ENCODE results near the gene OTX2.

Gene OTX2

DNA sequence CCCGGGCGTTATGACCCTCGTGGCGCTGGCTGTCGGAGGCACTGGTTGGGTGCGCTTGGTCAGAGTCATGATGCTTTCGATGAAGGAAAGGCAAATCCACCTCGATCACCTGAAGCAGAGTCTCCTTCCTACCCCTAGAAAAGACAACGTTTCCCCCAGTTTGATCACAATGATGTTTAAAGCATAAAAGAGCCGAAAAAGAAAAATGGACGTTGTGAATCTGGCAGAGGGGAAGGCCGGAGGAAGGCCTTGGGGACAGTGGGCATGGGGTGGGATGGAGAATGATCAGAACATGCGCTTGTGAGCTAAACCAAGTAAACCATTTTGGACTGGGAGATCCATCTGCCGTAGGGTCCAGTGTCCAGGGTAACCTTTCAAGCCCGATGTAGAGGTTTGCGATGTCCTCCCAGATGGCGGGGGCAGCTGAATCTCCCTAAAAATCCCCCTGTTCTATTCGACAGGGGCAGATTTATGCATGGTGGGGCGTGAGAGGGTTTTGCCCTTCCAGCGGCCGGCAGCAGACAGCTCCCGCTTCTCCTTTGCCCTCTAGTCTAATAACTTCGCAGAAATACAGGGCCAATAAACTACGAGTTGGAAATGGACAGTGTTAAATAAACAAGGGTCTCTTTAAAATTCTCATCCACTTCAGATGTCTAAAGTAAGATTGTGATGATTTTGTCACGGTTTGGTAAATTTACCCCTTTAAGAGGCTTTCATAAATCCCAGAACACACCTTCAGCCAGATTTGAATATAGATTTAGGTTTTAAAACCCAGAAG lies 2.3 kb upstream of the OTX2 start:
- no peak for DNase-seq (ENCODE audit: low read depth)

DNA sequence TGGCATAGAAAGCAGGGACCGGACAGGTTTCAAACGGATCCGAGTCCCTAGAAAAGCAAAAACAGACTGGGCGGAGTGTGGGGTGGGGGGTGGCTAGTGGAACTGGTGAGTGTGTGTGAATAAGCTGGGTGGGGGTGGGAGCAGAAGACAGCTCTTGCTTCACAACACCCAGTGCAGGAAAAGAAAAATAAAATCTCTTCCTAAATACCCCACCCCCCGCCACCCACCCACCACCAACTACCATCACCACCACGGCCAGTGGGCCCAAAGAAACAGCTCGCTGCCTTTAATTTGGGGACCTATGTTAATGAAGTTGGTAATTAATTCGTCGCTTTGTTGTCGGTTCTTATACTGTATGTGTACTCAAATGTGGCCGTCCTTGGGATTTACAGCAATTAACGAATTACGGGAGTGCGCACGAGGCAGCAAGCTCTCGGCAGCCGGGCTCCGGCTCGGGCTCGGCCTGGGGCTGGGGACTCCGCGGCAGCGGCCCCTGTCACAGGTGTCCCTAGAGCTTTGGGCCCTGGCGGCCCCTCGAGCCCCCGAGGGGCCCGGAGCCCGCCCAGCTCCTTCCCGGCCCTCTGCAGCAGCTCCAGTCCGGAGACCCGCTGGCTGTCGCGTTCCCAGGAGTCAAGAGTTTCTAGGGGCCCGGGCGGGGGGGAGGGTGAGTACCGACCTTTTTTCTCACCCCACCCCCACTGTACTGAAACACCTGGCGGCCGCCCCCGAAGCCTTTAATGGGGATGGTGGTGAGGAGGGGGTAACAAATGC lies 1.5 kb upstream of the OTX2 start:
- DNase-seq (ENCODE audit: low read depth), result no peak

DNA sequence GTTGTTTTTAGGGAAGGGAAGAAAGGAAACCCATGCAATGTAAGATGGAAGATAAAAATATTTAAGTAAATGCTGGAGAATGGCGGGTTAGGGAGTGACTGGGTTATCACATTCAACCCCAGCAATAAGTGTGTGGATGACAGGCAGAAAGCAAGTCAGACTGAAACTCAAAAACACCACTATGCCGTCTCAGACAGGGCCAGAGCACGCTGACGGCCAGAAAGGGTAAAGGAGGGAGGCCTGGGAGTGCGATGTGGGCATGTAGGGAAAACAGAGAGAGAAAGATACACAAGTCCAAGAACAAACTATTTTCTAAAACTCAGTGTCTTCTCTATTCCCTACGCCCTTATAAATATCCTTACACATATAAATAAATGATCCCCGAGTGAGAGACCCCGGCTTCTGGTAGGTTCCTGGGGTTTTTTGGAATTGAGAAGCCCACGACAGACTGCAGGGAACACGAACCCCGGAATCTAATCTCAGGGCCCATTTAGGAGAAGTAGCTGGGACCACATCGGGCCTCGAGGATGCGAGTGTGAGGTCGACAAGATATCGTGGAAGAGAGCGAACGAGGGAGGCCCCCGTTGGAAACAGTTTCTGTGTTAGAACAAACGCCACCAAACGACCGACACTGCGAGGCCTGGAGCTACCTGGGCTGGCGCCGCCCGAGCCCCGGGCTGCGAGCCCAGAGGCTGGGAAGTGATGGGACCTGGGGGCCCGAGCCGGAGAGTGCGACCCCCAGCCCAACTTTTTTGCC lies 735 bp upstream of the OTX2 start:
- DNase-seq (ENCODE audit: low read depth), result no peak

DNA sequence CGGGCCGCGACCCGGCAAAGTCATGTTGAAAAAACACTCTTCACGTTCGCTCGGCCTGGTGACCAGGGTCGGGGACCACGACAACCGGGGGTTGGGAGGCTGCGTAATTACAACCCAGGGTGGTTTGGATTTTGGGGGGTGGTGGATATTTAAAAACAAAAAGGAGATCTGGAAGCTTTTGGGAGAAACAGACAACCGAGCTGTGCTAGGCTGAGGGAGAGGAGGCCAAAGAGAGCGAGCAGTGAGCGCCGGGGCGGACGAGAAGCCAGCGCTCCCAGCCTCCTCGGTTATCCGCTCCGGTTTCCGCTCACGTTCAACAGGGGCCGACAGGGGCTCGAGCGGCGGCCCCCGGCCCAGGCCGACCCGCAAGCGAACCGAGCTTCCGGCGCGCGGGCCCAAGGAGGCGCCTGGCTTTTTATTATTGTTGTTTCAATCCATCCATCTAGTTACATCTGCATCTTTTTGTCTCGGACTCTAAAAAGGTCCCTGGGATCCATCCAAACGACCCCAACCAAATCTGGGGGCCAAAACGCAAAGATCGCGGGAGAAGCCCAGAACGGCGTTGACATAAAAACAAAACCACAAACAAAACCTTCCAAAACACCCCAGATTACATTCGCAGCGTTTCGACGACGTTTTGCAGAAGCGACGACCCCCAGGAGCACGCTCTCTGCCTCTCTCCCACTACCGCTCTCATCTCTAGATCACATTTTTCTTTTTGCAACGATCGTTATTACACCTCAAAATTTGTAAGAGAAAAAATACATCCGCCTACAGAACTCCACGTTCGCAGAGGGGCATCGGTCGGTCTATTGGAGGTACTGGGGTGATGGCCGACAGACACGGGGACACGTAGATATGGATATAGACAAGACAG lies 771 bp downstream of the OTX2 start:
- DNase-seq (ENCODE audit: low read depth), result no peak

DNA sequence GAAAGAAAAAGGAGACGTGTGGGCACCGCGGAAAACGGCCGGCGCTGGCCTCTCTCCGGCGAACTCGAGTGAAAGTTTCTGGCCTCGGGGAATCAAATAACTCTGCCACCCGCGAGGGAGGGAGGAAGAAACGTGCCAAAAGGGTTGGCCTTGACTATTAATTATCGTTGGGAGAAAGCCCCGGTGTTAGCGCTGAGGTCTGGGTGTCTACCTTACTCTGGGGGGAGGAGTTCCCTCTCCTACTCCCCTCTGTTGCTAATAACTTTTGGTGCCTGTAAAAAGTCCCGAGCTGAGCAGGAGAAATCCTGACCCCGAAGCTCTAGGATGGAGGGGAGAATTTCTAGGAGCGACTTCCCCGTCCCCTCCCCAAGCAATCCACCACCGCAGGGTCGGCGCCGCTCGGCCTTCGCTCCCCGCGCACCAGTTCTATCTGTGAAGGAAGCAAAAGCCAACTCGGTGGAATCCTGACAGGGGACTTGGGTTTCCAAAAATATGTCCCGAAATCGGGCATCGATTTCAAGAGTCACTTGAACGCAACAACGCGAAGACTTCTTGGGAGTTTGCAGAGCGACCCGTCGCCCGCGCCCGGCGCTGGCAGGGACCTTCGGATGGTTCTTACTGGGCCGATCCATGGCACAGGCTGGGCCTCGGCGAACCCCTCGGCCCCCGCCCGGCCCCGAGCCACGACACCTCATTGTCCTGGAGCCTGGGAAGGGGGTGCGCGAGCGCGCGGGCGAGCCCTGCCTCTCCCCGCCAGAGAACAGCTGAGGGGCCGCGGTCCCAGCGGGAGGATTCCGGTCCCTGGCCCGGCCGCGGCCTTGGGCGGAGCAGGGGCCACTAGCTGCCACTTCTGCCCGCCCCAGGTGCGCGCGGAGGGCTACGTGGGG lies 1.7 kb downstream of the OTX2 start:
- DNase-seq (ENCODE audit: low read depth), result no peak

DNA sequence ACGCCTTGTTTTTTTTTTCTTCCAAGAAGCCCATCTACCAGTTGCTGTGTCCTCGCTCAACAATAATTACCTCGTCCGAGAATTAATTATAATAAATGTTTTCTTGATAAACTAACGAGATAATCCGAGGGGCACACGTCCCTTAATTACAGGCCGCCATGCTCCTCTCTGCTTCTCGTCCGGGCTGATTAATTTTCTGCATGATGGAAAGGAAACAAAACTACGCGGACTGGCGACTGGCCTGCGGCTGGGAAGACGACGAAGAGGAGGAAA lies 2.2 kb downstream of the OTX2 start:
- DNase-seq (ENCODE audit: low read depth), result no peak

DNA sequence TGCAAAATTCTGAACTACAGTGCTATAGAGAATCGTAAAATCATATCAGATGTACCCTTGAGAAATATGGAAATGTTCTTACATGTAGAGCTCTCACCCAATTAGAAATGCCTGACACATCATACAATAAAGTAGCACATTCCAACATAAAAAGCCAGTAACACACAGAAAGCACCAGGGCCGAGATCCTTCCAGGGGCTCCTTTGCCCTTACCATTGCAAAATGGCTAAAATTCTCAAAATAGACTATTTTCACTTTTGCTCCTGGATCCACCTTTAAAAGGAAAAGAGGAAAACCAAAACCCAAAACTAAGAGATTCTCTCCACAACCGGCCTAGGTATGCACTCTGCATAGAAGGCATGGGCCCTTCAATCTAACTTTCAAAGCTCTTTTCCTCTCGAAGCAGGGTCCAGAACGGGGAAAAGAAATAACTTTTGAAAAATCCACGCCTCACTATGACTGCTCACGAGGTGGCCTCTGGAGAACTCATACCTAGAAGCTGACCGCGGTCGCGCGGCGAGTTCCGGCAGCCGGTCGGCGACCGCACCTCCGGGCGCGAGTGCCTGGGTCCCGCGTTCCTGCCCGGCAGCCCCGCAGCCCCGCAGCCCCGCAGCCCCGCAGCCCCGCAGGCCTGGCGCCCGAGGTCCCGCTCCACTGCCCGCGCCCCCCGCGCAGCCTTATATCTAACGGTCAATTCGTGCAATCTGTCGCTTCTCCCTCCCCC lies 2.7 kb downstream of the OTX2 start:
- DNase-seq (ENCODE audit: low read depth), result no peak

DNA sequence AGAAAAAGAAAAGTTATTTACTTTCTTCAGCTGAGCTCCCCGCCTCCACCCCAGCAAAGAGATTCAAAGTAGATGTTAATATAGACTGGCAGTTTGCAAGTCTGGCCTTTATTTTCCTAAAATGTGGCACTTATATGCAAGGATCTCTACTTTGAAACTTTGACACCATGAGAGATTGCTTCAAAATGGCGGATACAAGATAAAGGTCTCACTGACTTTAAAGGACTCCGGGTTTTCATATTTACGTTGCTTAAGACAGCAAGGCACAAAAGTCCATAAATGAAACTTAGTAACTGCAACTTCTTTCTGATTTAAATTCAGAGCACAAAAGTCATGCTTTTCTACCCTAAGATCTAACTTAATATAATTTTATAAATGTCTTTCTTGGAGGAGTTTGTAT lies 3.5 kb downstream of the OTX2 start:
- no peak for DNase-seq (ENCODE audit: low read depth)

DNA sequence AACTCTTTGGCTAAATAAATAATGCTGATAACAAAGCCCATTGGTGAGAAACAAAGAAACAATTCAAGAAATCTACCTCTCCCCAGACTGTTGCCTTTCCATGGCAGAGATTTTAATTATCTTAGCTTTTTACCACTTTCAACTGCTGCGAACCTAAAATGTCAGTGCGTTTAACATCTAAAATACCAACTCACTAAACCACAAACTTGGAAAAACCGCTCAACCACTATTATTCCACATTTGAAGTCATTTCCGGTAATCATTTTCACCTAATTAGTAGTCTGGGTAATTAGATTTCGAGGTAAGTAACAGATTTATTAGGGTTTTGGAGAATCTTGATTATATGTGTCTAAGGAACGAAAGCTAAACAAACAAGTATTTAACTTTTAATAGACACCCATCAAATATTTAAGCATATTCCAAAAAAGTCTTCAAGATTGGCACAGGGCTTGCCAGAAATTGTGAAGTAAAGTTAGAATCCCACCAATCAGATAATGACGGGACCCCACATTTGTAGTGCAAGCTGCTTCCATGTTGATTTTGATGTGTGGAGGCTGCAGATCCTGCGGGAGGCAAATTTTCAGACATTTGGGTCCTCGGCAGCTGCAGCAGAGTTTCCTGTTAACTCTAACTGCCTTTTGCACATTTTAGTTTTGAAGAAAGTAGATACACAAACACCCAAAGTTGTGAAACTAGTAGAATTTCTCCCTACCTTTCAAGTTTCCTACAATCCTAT lies 4.1 kb downstream of the OTX2 start:
- no peak for DNase-seq (ENCODE audit: low read depth)

DNA sequence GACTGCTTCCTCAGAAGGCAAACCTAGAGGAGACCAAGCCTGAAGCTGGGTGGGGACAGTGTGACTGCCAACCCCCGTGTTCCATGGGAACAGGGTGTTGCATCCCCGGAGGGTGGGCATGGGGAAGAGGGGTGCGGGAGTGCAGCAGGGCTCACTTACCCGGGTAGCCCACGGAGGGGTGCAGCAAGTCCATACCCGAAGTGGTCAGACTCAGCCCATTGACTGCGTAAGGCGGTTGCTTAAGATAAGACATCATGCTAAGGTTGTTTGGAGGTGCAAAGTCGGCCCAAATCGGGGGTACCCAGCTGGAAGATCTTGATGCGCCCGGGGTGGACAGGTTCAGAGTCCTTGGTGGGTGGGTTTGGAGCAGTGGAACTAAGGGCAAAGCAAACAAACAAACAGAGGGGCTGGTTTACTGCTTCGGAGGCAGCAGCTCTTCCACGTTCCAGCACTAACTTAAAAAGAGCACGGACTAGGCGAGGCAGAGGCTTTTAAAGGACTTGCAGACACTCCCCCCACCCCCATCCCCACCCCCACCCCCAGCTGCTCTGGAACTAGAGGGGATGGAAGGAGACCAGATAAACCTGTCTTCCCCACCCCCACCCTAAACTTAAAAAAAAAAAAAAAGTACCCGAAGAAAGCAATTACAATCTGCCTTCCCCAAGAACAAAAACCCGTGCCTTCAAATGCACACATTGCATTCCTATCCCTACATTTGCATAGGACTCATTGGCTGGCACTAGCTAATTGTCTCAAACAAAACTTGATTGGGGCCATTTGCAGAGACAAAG lies 4.9 kb downstream of the OTX2 start:
- DNase-seq (ENCODE audit: low read depth), result no peak

DNA sequence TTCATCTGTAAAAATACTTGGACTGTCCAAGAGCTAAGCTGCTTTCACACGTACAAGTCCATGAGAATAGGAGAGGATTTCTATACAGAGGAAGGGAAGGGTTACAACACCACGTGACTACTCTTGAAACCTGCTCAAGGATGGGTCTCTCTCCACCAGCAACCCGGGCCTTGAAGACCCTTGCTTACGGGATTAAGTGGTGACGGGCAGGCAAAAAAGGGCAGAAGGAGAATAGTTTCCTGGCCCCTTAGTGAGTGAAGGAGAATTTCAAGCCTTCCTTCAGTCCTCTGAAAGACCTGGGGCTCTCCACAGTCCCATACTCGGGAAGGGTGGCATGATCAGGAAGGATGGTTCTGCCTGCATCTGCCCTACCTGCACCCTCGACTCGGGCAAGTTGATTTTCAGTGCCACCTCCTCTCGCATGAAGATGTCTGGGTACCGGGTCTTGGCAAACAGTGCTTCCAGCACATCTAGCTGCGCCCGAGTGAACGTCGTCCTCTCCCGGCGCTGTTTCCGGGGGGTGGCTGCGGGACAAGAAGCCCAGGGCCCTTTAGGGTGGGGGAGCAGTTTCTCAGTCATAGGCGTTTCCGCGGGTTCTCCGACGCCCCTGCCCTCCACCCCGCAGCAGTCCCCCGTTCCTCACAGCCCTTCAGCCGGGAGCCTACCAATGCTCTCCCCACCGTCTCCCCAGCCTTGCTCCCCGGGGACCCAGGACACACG lies 6.3 kb downstream of the OTX2 start:
- DNase-seq (ENCODE audit: low read depth), result no peak

DNA sequence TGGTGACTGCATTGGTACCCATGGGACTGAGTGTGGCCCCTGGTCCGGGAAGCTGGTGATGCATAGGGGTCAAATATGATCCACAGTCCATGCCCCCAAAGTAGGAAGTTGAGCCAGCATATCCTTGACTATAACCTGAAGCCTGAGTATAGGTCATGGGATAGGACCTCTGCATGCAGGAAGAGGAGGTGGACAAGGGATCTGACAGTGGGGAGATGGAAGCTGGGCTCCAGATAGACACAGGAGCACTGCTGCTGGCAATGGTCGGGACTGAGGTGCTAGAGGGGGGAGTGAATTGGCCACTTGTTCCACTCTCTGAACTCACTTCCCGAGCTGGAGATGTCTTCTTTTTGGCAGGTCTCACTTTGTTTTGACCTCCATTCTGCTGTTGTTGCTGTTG lies 8.4 kb downstream of the OTX2 start:
- DNase-seq (ENCODE audit: low read depth), result no peak

DNA sequence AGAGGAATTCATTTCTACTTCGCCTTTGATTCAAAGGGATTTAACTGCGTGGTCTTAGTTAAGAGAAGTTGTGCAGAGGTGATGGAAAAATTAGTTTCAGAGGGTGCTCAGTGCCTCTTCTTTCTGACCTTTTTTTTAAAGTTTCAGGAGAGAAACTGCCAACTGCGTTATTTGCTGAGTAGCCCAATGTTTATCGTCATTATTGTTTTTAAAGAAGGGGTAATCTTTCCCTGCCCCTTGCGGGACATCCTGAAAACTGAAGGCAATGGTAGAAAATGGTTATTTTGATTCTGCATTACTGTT lies 11.0 kb downstream of the OTX2 start:
- no peak for DNase-seq (ENCODE audit: low read depth)

DNA sequence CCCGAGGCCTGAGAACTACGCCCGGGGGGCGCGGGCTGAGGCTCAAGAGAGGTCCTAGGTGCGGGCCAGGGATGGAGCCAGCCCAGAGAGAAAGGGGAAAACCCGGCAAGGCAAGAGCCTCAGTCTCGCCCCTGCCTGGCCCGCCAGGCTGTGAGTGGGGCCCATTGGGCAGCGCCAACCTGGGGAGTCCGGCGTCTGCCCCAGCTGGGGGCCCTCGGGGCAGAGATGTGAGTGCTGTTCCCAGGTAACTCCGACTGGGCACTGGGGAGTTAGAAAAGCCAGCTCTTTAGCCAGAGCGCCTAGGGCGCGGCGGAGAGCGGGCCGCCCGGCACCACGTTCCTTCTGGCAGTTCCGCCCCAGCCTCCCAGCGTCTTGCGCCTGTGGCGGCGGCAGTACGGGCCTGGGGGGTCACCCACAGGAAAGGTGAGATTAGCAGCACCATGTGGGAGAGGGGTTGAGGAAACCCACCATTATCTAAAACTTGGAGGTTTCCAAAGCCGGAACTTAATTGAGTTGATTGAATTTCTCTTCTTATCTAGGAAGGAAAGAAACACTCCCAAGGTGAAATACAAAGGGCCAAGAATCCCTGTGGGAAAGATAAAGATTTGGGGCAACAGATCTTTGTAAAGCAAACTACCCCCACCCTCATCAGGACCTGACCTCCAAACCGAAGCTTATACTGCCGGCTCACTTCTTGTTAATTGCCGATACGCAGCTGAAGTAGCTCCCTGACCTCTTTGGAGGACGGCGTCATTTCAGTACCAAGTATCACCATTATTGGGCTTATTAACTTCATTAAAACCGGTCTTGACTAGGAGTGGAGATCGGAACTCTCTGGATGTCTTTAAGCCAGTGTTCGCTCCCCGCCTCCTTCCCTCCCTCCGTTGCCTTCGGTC lies 11.6 kb downstream of the OTX2 start:
- no peak for DNase-seq (ENCODE audit: low read depth)

DNA sequence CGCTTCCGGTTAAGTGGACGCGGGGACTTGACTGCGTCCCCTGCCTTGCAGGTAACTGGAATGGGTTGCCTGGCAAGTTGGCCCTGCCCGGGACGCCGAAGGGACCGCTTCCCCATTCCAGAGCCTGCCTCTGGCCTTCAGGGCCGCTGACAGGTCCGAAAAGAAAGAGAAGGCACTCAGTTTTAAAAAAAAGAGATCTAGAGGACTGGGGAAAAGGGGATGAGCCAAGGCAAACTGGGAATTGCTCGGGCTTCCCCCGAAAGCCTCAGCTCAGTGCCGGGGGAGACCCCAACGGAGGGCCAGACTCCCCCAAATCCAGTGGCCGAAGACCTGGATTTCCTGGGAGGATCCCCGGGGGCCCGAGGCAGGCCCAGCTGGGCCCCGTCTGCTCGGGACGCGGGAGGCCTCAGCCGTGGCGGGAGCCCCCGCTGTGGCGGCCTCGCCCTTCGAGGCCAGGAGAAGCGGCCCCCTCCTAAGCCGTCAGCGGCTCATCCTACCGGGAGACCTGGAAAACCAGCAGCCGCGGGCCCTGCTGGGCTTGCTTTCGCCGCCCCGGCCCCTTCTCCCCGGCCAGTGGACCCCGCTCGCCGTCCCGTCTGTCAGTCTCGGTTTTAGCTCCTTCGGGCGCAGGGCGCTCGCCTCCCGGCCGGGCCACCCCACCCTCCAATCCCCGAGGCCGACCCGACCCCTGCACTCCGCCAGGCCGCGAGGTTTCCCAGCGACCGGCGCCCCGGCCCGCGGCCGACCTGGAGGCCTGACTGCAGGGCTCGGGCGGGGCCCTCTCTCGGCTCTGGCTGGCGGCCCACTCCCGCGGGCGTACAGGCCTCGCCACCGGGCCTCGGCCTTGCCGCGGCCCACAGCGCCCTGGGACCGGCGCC lies 12.5 kb downstream of the OTX2 start:
- DNase-seq (ENCODE audit: low read depth), result no peak

DNA sequence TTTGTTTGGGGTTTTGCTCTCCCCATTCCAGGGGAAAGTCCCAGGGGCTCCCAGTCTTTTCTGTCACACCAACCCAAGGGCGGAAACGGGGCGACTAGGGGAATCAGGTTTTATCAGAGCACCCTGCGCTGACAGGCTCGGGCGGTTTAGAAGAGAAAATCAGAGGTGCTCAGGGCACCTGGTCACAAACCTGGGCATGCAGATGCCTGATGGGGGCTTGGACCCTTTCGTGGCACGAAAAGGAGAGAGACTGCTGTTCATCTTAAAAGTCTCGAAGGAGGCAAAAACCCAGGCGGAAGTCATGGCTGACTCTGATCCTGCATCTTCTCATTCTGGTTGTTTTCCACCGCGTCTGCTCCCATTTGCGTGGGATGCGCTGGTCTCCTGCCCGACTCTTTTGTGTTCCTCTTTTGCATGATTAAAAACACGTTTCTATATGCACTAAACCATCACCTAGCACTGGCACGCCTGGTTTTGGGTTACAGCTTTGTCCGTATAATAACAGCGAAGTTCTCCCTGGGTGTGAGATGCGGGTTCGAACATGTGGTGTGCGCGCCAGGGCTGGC lies 13.2 kb downstream of the OTX2 start:
- no peak for DNase-seq (ENCODE audit: low read depth)
